Gastrocnemius medialis (tissue), 4 donors: Measurements from ENCODE around the gene SLK. TPM values are rescaled to one million over a fixed set of nuclear protein-coding genes. Genes with fewer than 3 reads are reported as not detected.

Experiments used
- ATAC-seq, 2 donors: fragments of 150-250 bp; one replicate each; pipeline ENCODE4 v1.9.1; 2016
- DNase-seq, 2 donors: peaks; one replicate each; pipeline ENCODE4 v3.0.0-alpha.2; 2019
- H3K27ac ChIP-seq, 4 donors: fragments of 200-600 bp; sonication (generic); 1 replicate in 1 of 4; 2 replicates in 3 of 4; pipeline ENCODE4 v1.5.1; 2016 to 2018; ENCODE audit warnings: mild to moderate bottlenecking in 2 of 4, moderate library complexity in 1 of 4
- H3K27me3 ChIP-seq, 3 donors: fragments of 200-600 bp; sonication (generic) in 2 of 3; 1 replicate in 1 of 3; 2 replicates in 2 of 3; pipeline versions ENCODE4 v1.5.1 to v1.6.0; 2016 to 2019; ENCODE audit warnings: mild to moderate bottlenecking in 1 of 3, moderate library complexity in 1 of 3
- H3K36me3 ChIP-seq, 2 donors: fragments of 200-600 bp; sonication (generic) in 1 of 2; one replicate each; pipeline ENCODE4 v1.5.1; 2017 to 2018
- H3K4me1 ChIP-seq, 2 donors: fragments of 200-600 bp; sonication (generic) in 1 of 2; one replicate each; pipeline ENCODE4 v1.5.1; 2016 to 2017; ENCODE audit warnings: mild to moderate bottlenecking in 2 of 2
- H3K4me3 ChIP-seq, 4 donors: fragments of 200-600 bp; sonication (generic) in 3 of 4; 1 replicate in 1 of 4; 2 replicates in 3 of 4; pipeline ENCODE4 v1.5.1; 2016 to 2019; ENCODE audit warnings: mild to moderate bottlenecking in 2 of 4
- H3K9me3 ChIP-seq, 3 donors: fragments of 200-600 bp; sonication (generic) in 2 of 3; 1 replicate in 1 of 3; 2 replicates in 2 of 3; pipeline ENCODE4 v1.5.1; 2016 to 2019
- POLR2A ChIP-seq, 2 donors: fragments of 450-650 bp; IDR thresholded peaks; one replicate each; pipeline ENCODE4 v1.6.1; 2017; ENCODE audit warnings: antibody characterized with exemption in 2 of 2, mild to moderate bottlenecking in 2 of 2, moderate library complexity in 2 of 2
- in situ Hi-C, 4 donors: fragments of 200-750 bp; cut with MboI; loops; one replicate each; pipeline versions ENCODE4 v1.15.0 to v1.8.0; 2017; ENCODE audit warnings: low sequenced_read_pairs in 4 of 4
- intact Hi-C: fragments of 100-400 bp; cut with DNase I; formaldehyde crosslinking; loops from one replicate; pipeline ENCODE4 v1.15.1; 2023; ENCODE audit warnings: low total_unique reads
- total RNA-seq, 4 donors: library from RNA; depleted of rRNA; stranded (reverse); fragments of >200 nt; gene quantifications; one replicate each; pipeline versions ENCODE4 v1.1.0 to v1.2.3, GENCODE V29; 2016
- TF ChIP-seq, protein P1 (sequence below), 5 experiments: fragments of 450-650 bp in 3 of 5; fragments of 200-600 bp in 2 of 5; sonication (generic) in 2 of 5; IDR thresholded peaks in 4 of 5; conservative IDR thresholded peaks in 1 of 5; 1 replicate in 4 of 5; 2 replicates in 1 of 5; pipeline ENCODE4 v1.5.1; 2016 to 2019; ENCODE audit warnings: antibody characterized with exemption in 5 of 5, mild to moderate bottlenecking in 3 of 5, moderate library complexity in 3 of 5

Gene SLK
- total RNA-seq, 4 donors from 2014 or later: 43.3 to 53.3 (median 49.8) TPM

DNA sequence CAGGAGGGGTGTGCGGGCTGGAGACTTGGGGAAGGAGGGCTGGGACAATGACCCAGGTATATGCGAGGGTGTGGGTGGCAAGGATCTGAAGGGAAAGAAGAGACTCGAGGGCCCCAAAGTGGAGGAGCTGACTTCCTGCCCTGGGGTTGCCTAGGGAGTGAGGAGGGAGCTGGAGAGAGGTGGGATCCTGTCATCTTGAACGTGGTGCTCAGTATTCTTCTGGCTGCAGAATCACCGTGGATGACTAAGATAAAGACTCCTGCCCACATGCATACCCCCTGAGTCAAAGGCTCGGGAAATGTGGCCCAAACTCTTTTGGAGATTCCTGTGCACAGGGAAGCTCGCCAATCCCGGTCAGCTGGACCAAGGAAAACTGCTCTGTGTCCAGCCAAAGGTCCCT lies 87.5 kb downstream of the SLK start:
- no peak for TF ChIP-seq POLR2A (IDR thresholded peaks at IDR 0.05)
- Histone ChIP-seq H3K4me1 (no peaks in the 10 kb centered on the region), H3K27me3 (no peaks in the 10 kb centered on the region), H3K27ac (no peak overlapping the region), H3K36me3 (no peaks in the 10 kb centered on the region), H3K4me3 (no peak overlapping the region), H3K9me3 (no peaks in the 10 kb centered on the region)
- in situ Hi-C loops: no loop called here
- DNase-seq: no peak
- ATAC-seq: no peak
- intact Hi-C loops: no loop called here

DNA sequence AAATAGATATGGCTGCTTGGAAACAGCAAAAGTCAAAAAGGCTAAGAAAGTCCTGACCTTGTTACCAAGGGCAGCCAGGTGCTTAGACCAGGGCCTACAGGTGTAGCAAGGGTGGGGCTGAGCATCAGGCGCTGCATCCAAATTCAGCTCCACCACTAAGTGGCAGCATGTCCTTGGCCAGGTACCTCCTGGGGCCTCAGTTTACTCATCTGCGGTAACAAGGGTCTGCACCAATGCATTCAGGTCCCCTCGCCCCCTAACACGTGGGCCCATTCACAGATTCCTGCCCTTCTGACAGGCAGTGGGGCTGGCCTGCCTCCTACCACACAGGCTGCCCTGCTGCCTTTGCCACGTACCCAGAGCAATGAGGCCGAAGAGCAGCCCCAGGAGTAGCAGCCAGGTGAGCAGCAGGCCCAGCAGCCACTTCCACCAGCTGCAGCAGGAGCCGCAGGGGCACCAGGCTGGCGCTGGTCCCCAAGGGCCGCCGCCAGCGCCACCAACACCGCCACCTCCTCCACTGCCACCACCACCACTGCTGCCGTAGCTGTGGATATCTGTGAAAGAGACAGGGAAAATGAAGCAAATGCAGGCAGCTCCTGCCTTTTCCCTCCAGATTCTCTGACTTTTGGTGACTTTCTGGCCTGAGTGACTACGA lies 89.8 kb downstream of the SLK start:
- intact Hi-C loops: no loop called here
- TF ChIP-seq POLR2A (IDR thresholded peaks at IDR 0.05): no peak
- TF ChIP-seq, protein P1, sequence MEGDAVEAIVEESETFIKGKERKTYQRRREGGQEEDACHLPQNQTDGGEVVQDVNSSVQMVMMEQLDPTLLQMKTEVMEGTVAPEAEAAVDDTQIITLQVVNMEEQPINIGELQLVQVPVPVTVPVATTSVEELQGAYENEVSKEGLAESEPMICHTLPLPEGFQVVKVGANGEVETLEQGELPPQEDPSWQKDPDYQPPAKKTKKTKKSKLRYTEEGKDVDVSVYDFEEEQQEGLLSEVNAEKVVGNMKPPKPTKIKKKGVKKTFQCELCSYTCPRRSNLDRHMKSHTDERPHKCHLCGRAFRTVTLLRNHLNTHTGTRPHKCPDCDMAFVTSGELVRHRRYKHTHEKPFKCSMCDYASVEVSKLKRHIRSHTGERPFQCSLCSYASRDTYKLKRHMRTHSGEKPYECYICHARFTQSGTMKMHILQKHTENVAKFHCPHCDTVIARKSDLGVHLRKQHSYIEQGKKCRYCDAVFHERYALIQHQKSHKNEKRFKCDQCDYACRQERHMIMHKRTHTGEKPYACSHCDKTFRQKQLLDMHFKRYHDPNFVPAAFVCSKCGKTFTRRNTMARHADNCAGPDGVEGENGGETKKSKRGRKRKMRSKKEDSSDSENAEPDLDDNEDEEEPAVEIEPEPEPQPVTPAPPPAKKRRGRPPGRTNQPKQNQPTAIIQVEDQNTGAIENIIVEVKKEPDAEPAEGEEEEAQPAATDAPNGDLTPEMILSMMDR (IDR thresholded peaks at IDR 0.05 in 4 of 5, conservative IDR thresholded peaks at IDR 0.05 in 1 of 5): no peak

DNA sequence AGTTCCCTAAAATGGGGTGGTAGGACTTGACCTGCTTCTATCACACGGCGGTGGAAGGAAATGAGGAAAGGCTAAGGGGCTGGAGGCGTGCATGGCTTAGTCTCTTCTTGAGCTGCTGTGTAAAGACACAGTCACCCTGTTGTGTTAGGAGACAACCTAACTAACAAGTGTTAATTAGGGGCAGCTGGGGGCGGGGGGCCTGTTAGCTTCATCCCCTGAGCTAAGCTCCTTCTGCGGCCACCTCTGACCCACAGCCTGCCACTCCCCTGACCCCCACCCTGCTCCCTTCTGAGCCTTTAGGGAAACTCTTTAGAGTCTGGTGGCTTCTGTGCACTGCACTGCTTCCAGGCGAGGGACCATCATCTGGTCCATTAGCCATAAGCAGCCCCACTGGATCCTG lies 90.8 kb downstream of the SLK start:
- no peak overlapping the region for H3K4me3 ChIP-seq
- DNase-seq: no peak
- no peaks in the 10 kb centered on the region for H3K4me1 ChIP-seq
- in situ Hi-C loops: no loop called here
- H3K9me3 ChIP-seq: no peaks in the 10 kb centered on the region
- H3K27ac ChIP-seq: no peak overlapping the region
- no peaks in the 10 kb centered on the region for H3K27me3 ChIP-seq
- H3K36me3 ChIP-seq: no peaks in the 10 kb centered on the region
- intact Hi-C loops: no loop called here
- no peak for TF ChIP-seq POLR2A (IDR thresholded peaks at IDR 0.05)
- TF ChIP-seq, protein P1 (IDR thresholded peaks at IDR 0.05 in 4 of 5, conservative IDR thresholded peaks at IDR 0.05 in 1 of 5): no peak
- no peak for ATAC-seq

More for the DNA sequence above, 89.8 kb downstream of the SLK start:
- DNase-seq (no peak), ATAC-seq (no peak)
- no peak overlapping the region for H3K4me3 ChIP-seq
- no peak overlapping the region for H3K27ac ChIP-seq
- H3K4me1 ChIP-seq: no peaks in the 10 kb centered on the region
- H3K36me3 ChIP-seq: no peaks in the 10 kb centered on the region
- in situ Hi-C loops: no loop called here
- H3K27me3 ChIP-seq: no peaks in the 10 kb centered on the region
- no peaks in the 10 kb centered on the region for H3K9me3 ChIP-seq

DNA sequence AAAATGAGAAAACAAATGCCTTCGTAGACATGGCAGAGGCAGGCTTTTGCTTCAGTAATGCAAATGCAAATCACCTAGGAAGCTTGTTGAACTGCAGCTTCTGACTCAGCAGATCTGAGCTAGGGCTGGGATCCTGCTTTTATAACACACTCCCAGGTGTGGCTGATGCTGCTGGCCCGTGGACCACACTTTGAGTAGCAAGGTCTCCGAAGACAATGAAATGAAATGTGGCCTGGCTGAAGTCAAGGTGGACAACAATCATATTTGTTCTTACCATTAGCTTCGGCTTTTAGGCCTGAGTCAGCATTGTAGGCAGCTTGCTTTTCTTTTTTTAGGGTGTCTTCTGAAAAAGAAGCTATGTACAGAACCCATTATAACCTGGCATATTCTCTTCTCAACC lies 92.4 kb downstream of the SLK start:
- intact Hi-C loops: no loop called here
- no peak overlapping the region for H3K27ac ChIP-seq
- H3K4me3 ChIP-seq: no peak overlapping the region
- H3K9me3 ChIP-seq: no peaks in the 10 kb centered on the region
- H3K4me1 ChIP-seq: no peaks in the 10 kb centered on the region
- no peaks in the 10 kb centered on the region for H3K36me3 ChIP-seq
- in situ Hi-C loops: no loop called here
- ATAC-seq (no peak), DNase-seq (no peak)
- no peaks in the 10 kb centered on the region for H3K27me3 ChIP-seq
- TF ChIP-seq POLR2A (IDR thresholded peaks at IDR 0.05): no peak
- TF ChIP-seq, protein P1 (IDR thresholded peaks at IDR 0.05 in 4 of 5, conservative IDR thresholded peaks at IDR 0.05 in 1 of 5): no peak

DNA sequence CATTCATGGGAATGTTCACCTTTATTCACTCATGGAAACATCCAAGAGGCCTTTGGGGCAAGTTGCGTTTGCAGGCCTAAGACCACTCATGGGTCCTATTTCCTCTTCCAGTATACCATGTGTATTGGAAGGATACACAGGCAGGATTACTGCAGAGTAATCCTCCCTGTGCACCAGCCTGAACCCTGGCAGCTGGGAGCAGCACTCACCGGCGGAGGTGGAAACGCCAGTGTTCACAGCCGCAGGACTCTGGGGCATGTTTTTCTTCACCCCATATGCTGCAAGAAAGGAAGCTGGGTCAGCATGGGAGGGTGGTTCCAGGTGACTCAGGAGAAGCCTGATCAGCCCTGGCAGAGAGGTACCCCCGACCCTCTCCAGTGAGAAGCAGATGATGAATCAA lies 94.3 kb downstream of the SLK start:
- Histone ChIP-seq H3K27ac (no peak overlapping the region), H3K4me1 (no peaks in the 10 kb centered on the region), H3K9me3 (no peaks in the 10 kb centered on the region), H3K36me3 (no peaks in the 10 kb centered on the region), H3K4me3 (no peak overlapping the region), H3K27me3 (no peaks in the 10 kb centered on the region)
- intact Hi-C loops: no loop called here
- in situ Hi-C loops: no loop called here
- no peak for ATAC-seq
- TF ChIP-seq, protein P1 (IDR thresholded peaks at IDR 0.05 in 4 of 5, conservative IDR thresholded peaks at IDR 0.05 in 1 of 5): no peak
- no peak for TF ChIP-seq POLR2A (IDR thresholded peaks at IDR 0.05)
- DNase-seq: no peak
